ENCODE measurements around the gene SPCS3.
"Not testable (repeated sequence)": the region's sequence is repeated elsewhere in the genome, so short reads cannot be mapped to it uniquely, and the experiment has no call there.

The SPCS3 gene

GRCh38 chr4:176346836-176347235, 27.1 kb downstream of the SPCS3 start:
- not testable (repeated sequence) for DNase-seq (ENCODE audit: low read depth in 2 of 2)

GRCh38 chr4:176350671-176351070, 30.9 kb downstream of the SPCS3 start:
- no peak for DNase-seq (ENCODE audit: low read depth in 2 of 2)

GRCh38 chr4:176354884-176355283, 35.1 kb downstream of the SPCS3 start:
- no peak for DNase-seq (ENCODE audit: low read depth in 2 of 2)

GRCh38 chr4:176357359-176358082, 37.8 kb downstream of the SPCS3 start:
- DNase-seq (ENCODE audit: low read depth in 2 of 2) = no peak

- no peak for DNase-seq (ENCODE audit: low read depth in 2 of 2)
Observed at GRCh38 chr4:176358083-176358469, 38.3 kb downstream of the SPCS3 start.

- DNase-seq (ENCODE audit: low read depth in 2 of 2) = no peak
Observed at GRCh38 chr4:176359590-176359989, 39.8 kb downstream of the SPCS3 start.

- DNase-seq (ENCODE audit: low read depth in 2 of 2) = no peak
Observed at GRCh38 chr4:176360446-176360845, 40.7 kb downstream of the SPCS3 start.

- DNase-seq (ENCODE audit: low read depth in 2 of 2) = no peak
Observed at GRCh38 chr4:176363072-176363471, 43.3 kb downstream of the SPCS3 start.

- DNase-seq (ENCODE audit: low read depth in 2 of 2) = no peak
Observed at GRCh38 chr4:176367771-176368465, 48.2 kb downstream of the SPCS3 start.

- DNase-seq (ENCODE audit: low read depth in 2 of 2) = no peak
Observed at GRCh38 chr4:176376032-176376614, 56.4 kb downstream of the SPCS3 start.

GRCh38 chr4:176377780-176378179, 58.0 kb downstream of the SPCS3 start:
- no peak for DNase-seq (ENCODE audit: low read depth in 2 of 2)

- DNase-seq (ENCODE audit: low read depth in 2 of 2) = no peak
Observed at GRCh38 chr4:176380352-176381157, 60.8 kb downstream of the SPCS3 start.
